T47D (cell line): ENCODE results near the gene SRPK1.
A peak's percentile ranks its signal among the peaks of the same experiment; 100 is the strongest.

Source experiments
- DNase-seq, 2 experiments: peaks; one replicate each; pipeline versions ENCODE4 v3.0.0 to v3.0.0-alpha.2; 2011 to 2012; ENCODE audit warnings: low read depth in 1 of 2, low spot score in 1 of 2
- JUND ChIP-seq: IDR thresholded peaks from 2 replicates; pipeline ENCODE4 v1.6.1; 2012; ENCODE audit warnings: low read depth
- in situ Hi-C: cut with HindIII; loops from 2 replicates; pipeline ENCODE4 v1.10.0; 2016; ENCODE audit warnings: low sequenced_read_pairs, low pct_unique_long_range_greater_than_20kb

SRPK1 gene

GRCh38 chr6:35920793-35921732 is at the start of gene SRPK1:
TSS of gene SRPK1 (minus strand) at chr6:35921098. CDS start at chr6:35921056, 42 bp downstream.
- DNase-seq: peak; percentile 91 to 93
- in situ Hi-C loops: no loop called here
- TF ChIP-seq JUND: no peak

GRCh38 chr6:35970181-35970580 is 49.3 kb upstream of the SRPK1 start:
- TF ChIP-seq JUND: no peak
- DNase-seq: no peak
- in situ Hi-C loops: no loop called here

DNA sequence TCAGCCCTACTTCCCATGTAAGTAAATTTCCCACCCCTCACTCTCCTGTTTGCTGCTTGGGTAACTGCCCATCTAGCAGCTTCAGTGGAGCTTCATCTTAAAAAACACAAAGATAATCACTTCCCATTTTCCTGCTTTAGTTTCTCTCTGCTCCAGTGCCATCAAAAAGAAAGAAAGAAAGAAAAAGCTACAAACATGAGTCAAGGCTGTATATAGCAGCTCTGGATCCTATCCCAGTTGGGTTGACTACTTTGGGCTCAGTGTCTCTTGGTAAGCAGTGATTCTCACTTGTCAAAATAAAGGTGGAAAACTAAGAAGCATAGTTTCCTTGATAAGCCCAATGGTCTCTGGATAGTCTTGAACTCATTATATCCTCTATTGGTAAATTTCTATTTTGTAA is 48.7 kb upstream of the SRPK1 start:
- no peak for TF ChIP-seq JUND
- no peak for DNase-seq
- in situ Hi-C loops: no loop called here

- no peak for DNase-seq
- in situ Hi-C loops: no loop called here
Measured at GRCh38 chr6:35968821-35969220, 47.9 kb upstream of the SRPK1 start.

DNA sequence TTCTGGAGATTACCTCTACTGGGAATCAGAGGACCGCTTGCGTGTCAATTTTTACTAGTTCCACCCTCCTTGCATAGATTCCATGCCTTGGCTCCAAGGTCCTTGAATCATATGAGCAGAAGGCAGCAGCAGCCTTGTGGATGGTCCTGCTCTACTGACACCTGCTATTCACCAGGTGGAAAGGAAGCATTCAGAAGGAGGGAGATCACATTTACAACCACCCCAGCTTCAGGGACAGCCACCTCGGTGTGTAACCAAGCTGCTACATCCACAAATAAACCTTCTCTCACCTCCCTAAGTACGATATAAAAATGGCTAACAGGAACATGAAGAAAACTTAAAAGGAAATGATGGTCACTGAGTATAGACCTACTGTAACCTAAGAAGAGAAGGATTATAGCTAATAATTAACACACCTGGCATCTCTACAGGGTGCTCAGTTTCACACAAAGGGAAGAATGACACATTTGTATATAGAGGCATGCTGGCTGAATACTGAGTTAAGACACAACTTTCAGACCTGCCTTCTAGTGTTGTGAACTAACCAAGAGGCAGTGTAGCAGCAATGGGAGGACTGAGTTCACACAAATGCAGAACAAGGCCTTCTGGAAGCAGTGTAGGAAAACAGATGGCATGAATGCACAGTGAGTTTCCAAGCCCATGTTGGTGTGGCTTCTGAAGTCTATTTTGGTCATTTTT is 46.3 kb upstream of the SRPK1 start:
- no peak for DNase-seq
- TF ChIP-seq JUND: no peak
- in situ Hi-C loops: no loop called here

More at GRCh38 chr6:35968821-35969220, 47.9 kb upstream of the SRPK1 start:
- no peak for TF ChIP-seq JUND

- DNase-seq: no peak
- in situ Hi-C loops: no loop called here
- TF ChIP-seq JUND: no peak
Measured at GRCh38 chr6:35962779-35963560, 42.1 kb upstream of the SRPK1 start.

DNA sequence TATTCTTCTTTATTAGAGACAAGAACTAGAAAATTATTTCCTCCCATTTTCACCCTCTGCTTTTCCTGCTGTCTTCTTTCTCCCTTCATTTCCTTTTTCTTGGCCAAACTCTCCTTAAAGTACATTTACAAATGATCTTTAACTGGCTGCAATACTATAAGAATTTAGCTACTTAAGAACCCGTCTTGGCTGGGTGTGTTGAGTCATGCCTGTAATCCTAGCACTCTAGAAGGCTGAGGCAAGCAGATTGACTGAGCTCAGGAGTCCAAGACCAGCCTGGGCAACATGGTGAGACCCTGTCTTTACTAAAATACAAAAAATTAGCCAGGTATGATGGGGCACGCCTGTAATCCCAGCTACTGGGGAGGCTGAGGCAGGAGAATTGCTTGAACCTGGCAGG is 39.3 kb upstream of the SRPK1 start:
- in situ Hi-C loops: no loop called here
- no peak for TF ChIP-seq JUND
- no peak for DNase-seq

GRCh38 chr6:35955970-35956369 is 35.1 kb upstream of the SRPK1 start:
- peak in 1 of 2 experiments; percentile 25 for DNase-seq
- TF ChIP-seq JUND: no peak
- in situ Hi-C loops: no loop called here

- no peak for TF ChIP-seq JUND
- no peak for DNase-seq
- in situ Hi-C loops: no loop called here
Measured at GRCh38 chr6:35955521-35955920, 34.6 kb upstream of the SRPK1 start.

DNA sequence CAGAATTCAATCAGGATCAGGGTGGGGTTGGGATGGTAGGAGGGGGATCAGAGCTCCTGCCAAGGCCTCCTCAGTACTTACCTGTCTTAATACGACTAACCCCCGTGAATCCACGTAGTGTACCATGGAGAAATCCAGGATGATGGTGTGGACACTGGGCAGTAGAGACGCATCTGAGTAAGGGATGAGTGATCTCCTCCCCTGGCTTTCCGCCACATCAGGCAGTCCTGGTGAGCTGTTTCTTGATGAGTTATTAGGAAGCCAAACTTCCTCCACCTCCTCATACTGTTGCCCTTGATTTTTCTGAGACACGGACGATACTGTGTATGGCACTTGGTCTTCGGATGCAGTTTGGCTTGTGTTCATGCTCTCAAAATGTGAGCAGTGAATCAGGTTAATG is 34.2 kb upstream of the SRPK1 start:
- no peak for TF ChIP-seq JUND
- in situ Hi-C loops: no loop called here
- no peak for DNase-seq

DNA sequence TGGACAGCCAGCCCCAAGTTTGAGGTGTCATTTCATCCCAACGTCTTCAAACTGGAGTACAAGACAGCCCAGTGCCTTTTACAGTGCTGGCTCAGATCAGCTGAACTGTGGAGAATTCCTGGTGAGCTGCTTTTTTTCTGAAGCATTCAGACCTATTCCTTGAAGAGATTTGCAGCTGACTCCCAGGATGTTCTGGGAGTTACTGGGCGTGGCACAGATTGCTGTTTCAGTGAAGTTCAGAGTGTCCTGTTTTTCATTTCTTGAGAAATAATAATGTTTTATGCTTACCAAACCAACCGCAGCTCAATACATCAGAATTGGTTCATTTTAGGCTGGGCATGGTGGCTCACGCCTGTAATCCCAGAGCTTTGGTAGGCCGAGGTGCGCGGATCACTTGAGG is 33.4 kb upstream of the SRPK1 start:
- TF ChIP-seq JUND: no peak
- no peak for DNase-seq
- in situ Hi-C loops: no loop called here

- DNase-seq: peak in 1 of 2 experiments; percentile 51
- in situ Hi-C loops: no loop called here
Measured at GRCh38 chr6:35948725-35949124, 27.8 kb upstream of the SRPK1 start.

More at GRCh38 chr6:35948725-35949124, 27.8 kb upstream of the SRPK1 start:
- TF ChIP-seq JUND: no peak
